Left ventricle myocardium inferior (tissue), 1 donor: Measurements from ENCODE around the gene SPECC1. TPM values are rescaled to one million over a fixed set of nuclear protein-coding genes. Genes with fewer than 3 reads are reported as not detected.

Source experiments
- DNase-seq: peaks from one replicate; pipeline ENCODE4 v3.0.0-alpha.2; 2020
- H3K27ac ChIP-seq: fragments of 200-600 bp; replicated peaks from 2 replicates; pipeline ENCODE4 v1.8.0; 2021
- H3K27me3 ChIP-seq: fragments of 200-600 bp; 2 replicates; pipeline ENCODE4 v1.8.0; 2021; ENCODE audit warnings: low read depth
- H3K36me3 ChIP-seq: fragments of 200-600 bp; 2 replicates; pipeline ENCODE4 v1.8.0; 2021
- H3K4me1 ChIP-seq: fragments of 200-600 bp; 2 replicates; pipeline ENCODE4 v1.8.0; 2021
- H3K4me3 ChIP-seq: fragments of 200-600 bp; 2 replicates; pipeline ENCODE4 v1.8.0; 2021; ENCODE audit warnings: mild to moderate bottlenecking, moderate library complexity
- H3K9me3 ChIP-seq: fragments of 200-600 bp; replicated peaks from 2 replicates; pipeline ENCODE4 v1.8.0; 2021
- intact Hi-C: fragments of 100-400 bp; cut with micrococcal nuclease; formaldehyde crosslinking; loops from one replicate; pipeline ENCODE4 v1.11.0; 2022
- total RNA-seq: library from RNA; stranded (reverse); fragmentation: NEBNext Ultra II Directional; extraction: Animal tissue kit (Norgen Biotek cat#: 25700); gene quantifications from one replicate; pipeline ENCODE4 v1.2.1, GENCODE V29; 2021
- TF ChIP-seq, protein P1 (sequence below): fragments of 200-600 bp; IDR thresholded peaks from 2 replicates; pipeline ENCODE4 v1.8.0; 2021; ENCODE audit warnings: antibody characterized with exemption, mild to moderate bottlenecking, borderline replicate concordance
- donor health status: DM: no; HTN: yes; CAD: no; lungs with severe emphysema.

The SPECC1 gene
- total RNA-seq, 1 donor from 2014 or later = 10.6 TPM

DNA sequence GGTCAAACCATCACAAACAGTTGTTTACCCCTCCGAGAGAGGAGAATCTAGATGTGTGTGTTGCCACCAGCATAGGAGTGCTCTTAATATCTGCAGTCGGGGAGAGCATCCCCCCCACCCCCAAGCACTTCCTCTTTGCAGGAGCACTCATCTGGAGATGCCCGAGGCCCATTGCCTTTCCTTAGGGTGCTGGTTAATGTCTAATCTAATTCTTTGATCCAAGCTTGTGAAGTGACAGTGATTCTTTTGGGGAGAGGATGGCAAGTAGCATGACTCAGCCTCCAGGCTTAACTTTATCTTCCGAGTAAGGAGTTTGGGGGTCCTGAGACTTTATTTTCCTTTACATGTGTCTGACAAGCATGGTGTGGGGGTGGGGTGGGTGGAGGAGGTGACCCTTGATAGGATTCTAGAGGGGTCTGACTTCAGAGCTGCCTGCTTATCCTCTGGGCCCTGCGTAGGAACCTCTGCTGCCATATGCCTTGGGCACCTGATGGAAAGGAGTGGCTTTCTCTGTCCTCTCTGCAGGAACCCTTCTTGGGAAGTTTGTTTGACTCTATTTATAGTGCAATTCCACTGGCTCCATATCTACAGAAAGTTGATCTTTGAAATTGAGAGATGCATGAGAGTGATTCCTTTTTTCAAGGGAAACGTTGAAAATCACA is 207.1 kb downstream of the SPECC1 start:
- TF ChIP-seq, protein P1, sequence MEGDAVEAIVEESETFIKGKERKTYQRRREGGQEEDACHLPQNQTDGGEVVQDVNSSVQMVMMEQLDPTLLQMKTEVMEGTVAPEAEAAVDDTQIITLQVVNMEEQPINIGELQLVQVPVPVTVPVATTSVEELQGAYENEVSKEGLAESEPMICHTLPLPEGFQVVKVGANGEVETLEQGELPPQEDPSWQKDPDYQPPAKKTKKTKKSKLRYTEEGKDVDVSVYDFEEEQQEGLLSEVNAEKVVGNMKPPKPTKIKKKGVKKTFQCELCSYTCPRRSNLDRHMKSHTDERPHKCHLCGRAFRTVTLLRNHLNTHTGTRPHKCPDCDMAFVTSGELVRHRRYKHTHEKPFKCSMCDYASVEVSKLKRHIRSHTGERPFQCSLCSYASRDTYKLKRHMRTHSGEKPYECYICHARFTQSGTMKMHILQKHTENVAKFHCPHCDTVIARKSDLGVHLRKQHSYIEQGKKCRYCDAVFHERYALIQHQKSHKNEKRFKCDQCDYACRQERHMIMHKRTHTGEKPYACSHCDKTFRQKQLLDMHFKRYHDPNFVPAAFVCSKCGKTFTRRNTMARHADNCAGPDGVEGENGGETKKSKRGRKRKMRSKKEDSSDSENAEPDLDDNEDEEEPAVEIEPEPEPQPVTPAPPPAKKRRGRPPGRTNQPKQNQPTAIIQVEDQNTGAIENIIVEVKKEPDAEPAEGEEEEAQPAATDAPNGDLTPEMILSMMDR = no peak
- DNase-seq = no peak
- intact Hi-C loops = no loop called here

DNA sequence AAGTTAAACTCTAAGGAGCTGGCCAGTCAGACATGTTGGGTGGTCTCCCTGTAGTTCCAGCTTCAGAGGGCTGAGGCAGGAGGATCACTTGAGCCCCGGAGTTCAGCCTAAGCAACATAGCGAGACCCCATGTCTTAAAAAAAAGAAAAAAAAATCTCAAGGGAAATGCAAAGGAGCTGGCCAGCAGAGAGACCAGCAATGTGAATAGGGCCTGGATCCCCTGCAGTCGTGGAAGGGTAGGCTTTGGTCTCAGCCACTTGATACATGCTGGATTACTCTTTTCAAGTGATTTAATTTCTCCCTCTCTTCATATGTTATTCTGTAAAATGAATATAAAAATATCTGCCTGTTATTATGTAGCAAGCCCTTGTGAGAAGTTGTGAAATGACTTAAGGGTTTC is 207.7 kb downstream of the SPECC1 start:
- no peaks in the 10 kb centered on the region for H3K36me3 ChIP-seq
- TF ChIP-seq, protein P1 = no peak
- no peak overlapping the region for H3K4me3 ChIP-seq
- H3K9me3 ChIP-seq = peaks cover 12% of the 10 kb centered on the region
- DNase-seq = no peak
- no peak overlapping the region for H3K27ac ChIP-seq
- intact Hi-C loops = no loop called here
- no peaks in the 10 kb centered on the region for H3K4me1 ChIP-seq
- H3K27me3 ChIP-seq = no peaks in the 10 kb centered on the region

More for the DNA sequence above, 207.1 kb downstream of the SPECC1 start:
- no peaks in the 10 kb centered on the region for H3K36me3 ChIP-seq
- H3K4me1 ChIP-seq = no peaks in the 10 kb centered on the region
- no peaks in the 10 kb centered on the region for H3K27me3 ChIP-seq
- H3K27ac ChIP-seq = no peak overlapping the region
- peaks cover 12% of the 10 kb centered on the region for H3K9me3 ChIP-seq
- no peak overlapping the region for H3K4me3 ChIP-seq

DNA sequence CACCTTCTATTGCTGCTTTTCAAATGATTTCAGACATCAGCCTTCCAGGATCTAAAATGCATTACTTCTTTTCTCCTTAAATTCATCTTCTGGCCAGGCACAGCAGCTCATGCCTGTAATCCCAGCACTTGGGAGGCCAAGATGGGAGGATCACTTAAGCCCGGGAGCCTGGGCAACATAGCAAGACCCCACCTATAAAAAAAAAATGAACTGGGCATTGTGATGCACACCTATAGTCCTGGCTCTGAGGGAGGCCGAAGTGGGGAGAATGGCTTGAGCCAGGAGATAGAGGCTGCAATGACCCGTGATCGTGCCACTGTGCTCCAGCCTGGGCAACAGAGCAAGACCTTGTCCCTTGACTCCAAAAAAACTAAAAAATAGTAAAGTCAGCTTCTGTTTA is 208.5 kb downstream of the SPECC1 start:
- H3K36me3 ChIP-seq = no peaks in the 10 kb centered on the region
- intact Hi-C loops = no loop called here
- no peaks in the 10 kb centered on the region for H3K4me1 ChIP-seq
- no peak overlapping the region for H3K4me3 ChIP-seq
- no peak for DNase-seq
- peaks cover 12% of the 10 kb centered on the region for H3K9me3 ChIP-seq
- TF ChIP-seq, protein P1 = no peak
- H3K27me3 ChIP-seq = no peaks in the 10 kb centered on the region
- no peak overlapping the region for H3K27ac ChIP-seq

DNA sequence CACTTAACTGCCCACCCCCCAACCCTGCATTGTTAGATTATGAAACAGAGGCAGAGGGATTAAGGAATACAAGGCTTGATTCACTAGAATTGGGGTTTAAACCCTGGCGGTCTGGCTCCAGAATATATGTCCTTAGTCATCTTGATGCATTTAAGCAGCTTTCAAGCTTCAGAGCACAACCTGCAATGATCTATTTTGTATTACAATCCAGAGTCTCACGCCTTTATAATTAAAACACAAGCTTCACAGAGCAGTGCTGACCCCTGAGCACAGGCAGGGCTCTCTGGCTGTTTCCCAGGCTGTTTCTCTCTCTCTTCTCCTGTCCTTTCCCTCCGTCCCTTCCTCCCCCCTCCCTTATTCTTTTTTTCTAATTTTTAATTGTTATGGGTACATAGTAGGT is 209.1 kb downstream of the SPECC1 start:
- no peak for DNase-seq
- no peaks in the 10 kb centered on the region for H3K4me1 ChIP-seq
- H3K4me3 ChIP-seq = no peak overlapping the region
- peaks cover 12% of the 10 kb centered on the region for H3K9me3 ChIP-seq
- intact Hi-C loops = no loop called here
- no peak overlapping the region for H3K27ac ChIP-seq
- H3K27me3 ChIP-seq = no peaks in the 10 kb centered on the region
- no peaks in the 10 kb centered on the region for H3K36me3 ChIP-seq
- TF ChIP-seq, protein P1 = no peak

DNA sequence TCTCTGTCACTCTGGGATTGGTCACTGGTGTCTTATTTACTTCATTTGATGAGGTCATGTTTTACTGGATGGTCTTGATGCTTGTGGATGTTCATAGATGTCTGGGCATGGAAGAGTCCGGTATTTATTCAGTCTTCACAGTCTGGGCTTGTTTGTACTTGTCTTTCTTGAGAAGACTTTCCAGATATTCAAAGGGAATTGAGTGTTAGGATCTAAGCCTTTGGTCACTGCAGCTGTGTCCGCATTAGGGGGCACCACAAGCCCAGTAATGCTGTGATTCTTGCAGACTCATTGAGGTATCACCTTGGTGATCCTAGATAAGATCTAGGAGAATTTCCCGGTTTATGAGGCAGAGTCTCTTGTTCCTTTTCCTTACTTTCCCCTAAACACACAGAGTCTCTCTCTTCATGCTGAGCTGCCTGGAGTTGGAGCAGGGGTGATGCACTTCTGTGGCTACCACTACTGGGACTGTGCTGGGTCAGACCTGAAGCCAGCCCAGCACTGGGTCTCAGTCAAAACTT is 214.7 kb downstream of the SPECC1 start:
- TF ChIP-seq, protein P1 = no peak
- H3K4me1 ChIP-seq = peaks cover 3% of the 10 kb centered on the region
- H3K27ac ChIP-seq = no peak overlapping the region
- peaks cover 12% of the 10 kb centered on the region for H3K9me3 ChIP-seq
- no peaks in the 10 kb centered on the region for H3K36me3 ChIP-seq
- no peak for DNase-seq
- H3K27me3 ChIP-seq = no peaks in the 10 kb centered on the region
- intact Hi-C loops = no loop called here
- H3K4me3 ChIP-seq = no peak overlapping the region
